Stimulated activated CD8-positive, alpha-beta memory T cell treated with anti-CD3 and anti-CD28 coated beads, Interleukin-7, amount 100 ng/mL, for 4 hours (primary cell): Measurements from ENCODE around the gene PRKCZ.

Experiments
- DNase-seq, 2 donors: peaks; one replicate each; pipeline ENCODE4 v3.0.0-alpha.2; 2020; ENCODE audit warnings: low read depth in 2 of 2

Gene PRKCZ

GRCh38 chr1:2061065-2061778 lies 11.0 kb downstream of the PRKCZ start:
- DNase-seq, result no peak

GRCh38 chr1:2065699-2066098 lies 15.5 kb downstream of the PRKCZ start:
- DNase-seq, result no peak

- DNase-seq, result no peak
These were observed 17.2 kb downstream of the PRKCZ start for GRCh38 chr1:2067393-2067792.

GRCh38 chr1:2067981-2068380 lies 17.8 kb downstream of the PRKCZ start:
- no peak for DNase-seq

- no peak for DNase-seq
These were observed 18.7 kb downstream of the PRKCZ start for GRCh38 chr1:2068951-2069350.

GRCh38 chr1:2070016-2070415 lies 19.8 kb downstream of the PRKCZ start:
- no peak for DNase-seq

- no peak for DNase-seq
These were observed 20.8 kb downstream of the PRKCZ start for GRCh38 chr1:2070800-2071530.

- DNase-seq, result no peak
These were observed 22.0 kb downstream of the PRKCZ start for GRCh38 chr1:2072109-2072806.

- no peak for DNase-seq
These were observed 22.7 kb downstream of the PRKCZ start for GRCh38 chr1:2072891-2073290.

- DNase-seq, result no peak
These were observed 23.4 kb downstream of the PRKCZ start for GRCh38 chr1:2073382-2074230.

- no peak for DNase-seq
These were observed 24.2 kb downstream of the PRKCZ start for GRCh38 chr1:2074396-2074795.

GRCh38 chr1:2074944-2075740 lies 24.9 kb downstream of the PRKCZ start:
- no peak for DNase-seq

- no peak for DNase-seq
These were observed 26.6 kb downstream of the PRKCZ start for GRCh38 chr1:2076826-2077225.

- no peak for DNase-seq
These were observed 28.0 kb downstream of the PRKCZ start for GRCh38 chr1:2078170-2078569.

GRCh38 chr1:2079396-2080085 lies 29.3 kb downstream of the PRKCZ start:
- DNase-seq, result no peak

- DNase-seq, result no peak
These were observed 29.9 kb downstream of the PRKCZ start for GRCh38 chr1:2080140-2080539.

- DNase-seq, result no peak
These were observed 30.7 kb downstream of the PRKCZ start for GRCh38 chr1:2080884-2081283.

- DNase-seq, result no peak
These were observed 31.2 kb downstream of the PRKCZ start for GRCh38 chr1:2081326-2081885.

GRCh38 chr1:2082064-2082463 lies 31.9 kb downstream of the PRKCZ start:
- DNase-seq, result no peak

- no peak for DNase-seq
These were observed 33.5 kb downstream of the PRKCZ start for GRCh38 chr1:2083666-2084065.
